Measurements from ENCODE around the gene PCED1B.

The PCED1B gene

GRCh38 chr12:47078733-47079467, 521 bp upstream of the PCED1B start:
- Mint-ChIP-seq H3K27me3 (no peaks in the 10 kb centered on the region), H3K4me1 (peaks cover 69% of the 10 kb centered on the region), H3K9me3 (no peaks in the 10 kb centered on the region), H3K4me3 (peak overlapping the region; percentile 90 to 98), H3K27ac (peak overlapping the region; percentile 91 to 98)
- peak; percentile 62 for ATAC-seq
- DNase-seq = peak; percentile 31 to 49

- Mint-ChIP-seq H3K27me3 (no peaks in the 10 kb centered on the region), H3K9me3 (no peaks in the 10 kb centered on the region), H3K27ac (peak overlapping the region; percentile 43 to 77), H3K4me1 (peaks cover 79% of the 10 kb centered on the region), H3K4me3 (peak overlapping the region; percentile 90 to 91)
- DNase-seq = peak; percentile 49 to 52
- ATAC-seq = peak; percentile 48
Observed at GRCh38 chr12:47079981-47080724, 732 bp downstream of the PCED1B start.

- ATAC-seq = peak; percentile 50
- peak overlapping the region; percentile 43 to 77 for H3K27ac Mint-ChIP-seq
- no peaks in the 10 kb centered on the region for H3K27me3 Mint-ChIP-seq
- H3K4me3 Mint-ChIP-seq = peak overlapping the region; percentile 90 to 91
- DNase-seq = peak; percentile 47 to 56
- peaks cover 79% of the 10 kb centered on the region for H3K4me1 Mint-ChIP-seq
- H3K9me3 Mint-ChIP-seq = no peaks in the 10 kb centered on the region
Observed at GRCh38 chr12:47080725-47081502, 1.5 kb downstream of the PCED1B start.

GRCh38 chr12:47082283-47082682, 2.9 kb downstream of the PCED1B start:
- H3K4me1 Mint-ChIP-seq = peaks cover 69% of the 10 kb centered on the region

GRCh38 chr12:47082796-47083621, 3.6 kb downstream of the PCED1B start:
- Mint-ChIP-seq H3K27me3 (no peaks in the 10 kb centered on the region), H3K27ac (no peak overlapping the region), H3K4me3 (peak overlapping the region in 1 of 2 donors; percentile 31), H3K4me1 (peaks cover 62% of the 10 kb centered on the region), H3K9me3 (no peaks in the 10 kb centered on the region)
- DNase-seq = no peak
- no peak for ATAC-seq

More at GRCh38 chr12:47082283-47082682, 2.9 kb downstream of the PCED1B start:
- no peak for DNase-seq
- Mint-ChIP-seq H3K9me3 (no peaks in the 10 kb centered on the region), H3K4me3 (peak overlapping the region in 1 of 2 donors; percentile 7), H3K27me3 (no peaks in the 10 kb centered on the region), H3K27ac (no peak overlapping the region)
- ATAC-seq = no peak

GRCh38 chr12:47084172-47084571, 4.8 kb downstream of the PCED1B start:
- no peaks in the 10 kb centered on the region for H3K27me3 Mint-ChIP-seq
- ATAC-seq (no peak), DNase-seq (no peak)
- no peaks in the 10 kb centered on the region for H3K9me3 Mint-ChIP-seq
- peaks cover 54% of the 10 kb centered on the region for H3K4me1 Mint-ChIP-seq
- H3K27ac Mint-ChIP-seq = peak overlapping the region; percentile 7 to 9
- peak overlapping the region; percentile 18 to 31 for H3K4me3 Mint-ChIP-seq

- Mint-ChIP-seq H3K27ac (peak overlapping the region in 1 of 2 donors; percentile 85), H3K4me1 (peaks cover 53% of the 10 kb centered on the region), H3K4me3 (peak overlapping the region; percentile 56 to 57), H3K9me3 (peaks cover 5 to 9% of the 10 kb centered on the region in 2 donors), H3K27me3 (no peaks in the 10 kb centered on the region)
- ATAC-seq (peak; percentile 89), DNase-seq (peak; percentile 22 to 44)
Observed at GRCh38 chr12:47085815-47086252, 6.4 kb downstream of the PCED1B start.

- DNase-seq (no peak), ATAC-seq (no peak)
- no peak overlapping the region for H3K4me3 Mint-ChIP-seq
- H3K27ac Mint-ChIP-seq = no peak overlapping the region
- peaks cover 46% of the 10 kb centered on the region for H3K4me1 Mint-ChIP-seq
- H3K9me3 Mint-ChIP-seq = peaks cover 5 to 10% of the 10 kb centered on the region in 2 donors
- no peaks in the 10 kb centered on the region for H3K27me3 Mint-ChIP-seq
Observed at GRCh38 chr12:47087088-47087688, 7.8 kb downstream of the PCED1B start.

- Mint-ChIP-seq H3K4me1 (peaks cover 35% of the 10 kb centered on the region), H3K9me3 (peaks cover 5 to 10% of the 10 kb centered on the region in 2 donors), H3K27ac (no peak overlapping the region), H3K27me3 (no peaks in the 10 kb centered on the region), H3K4me3 (no peak overlapping the region)
- no peak for ATAC-seq
- no peak for DNase-seq
Observed at GRCh38 chr12:47088021-47088944, 8.9 kb downstream of the PCED1B start.

- no peak for DNase-seq
- no peak overlapping the region for H3K4me3 Mint-ChIP-seq
- H3K27me3 Mint-ChIP-seq = no peaks in the 10 kb centered on the region
- no peak for ATAC-seq
- peaks cover 5 to 10% of the 10 kb centered on the region in 2 donors for H3K9me3 Mint-ChIP-seq
- H3K4me1 Mint-ChIP-seq = peaks cover 30% of the 10 kb centered on the region
- no peak overlapping the region for H3K27ac Mint-ChIP-seq
Observed at GRCh38 chr12:47091009-47091408, 11.6 kb downstream of the PCED1B start.

- Mint-ChIP-seq H3K27ac (peak overlapping the region; percentile 2 to 82), H3K27me3 (no peaks in the 10 kb centered on the region), H3K4me1 (peaks cover 29% of the 10 kb centered on the region), H3K9me3 (peaks cover 5 to 10% of the 10 kb centered on the region in 2 donors), H3K4me3 (peak overlapping the region; percentile 38 to 73)
- DNase-seq (no peak), ATAC-seq (no peak)
Observed at GRCh38 chr12:47094804-47095203, 15.4 kb downstream of the PCED1B start.

GRCh38 chr12:47095446-47096236, 16.2 kb downstream of the PCED1B start:
- H3K4me1 Mint-ChIP-seq = peaks cover 29% of the 10 kb centered on the region
- DNase-seq (no peak), ATAC-seq (no peak)
- peaks cover 0 to 3% of the 10 kb centered on the region in 2 donors for H3K9me3 Mint-ChIP-seq
- H3K27me3 Mint-ChIP-seq = no peaks in the 10 kb centered on the region
- peak overlapping the region; percentile 4 to 73 for H3K4me3 Mint-ChIP-seq
- peak overlapping the region in 1 of 2 donors; percentile 94 for H3K27ac Mint-ChIP-seq

Measured in stimulated activated naive CD8-positive, alpha-beta T cell treated with anti-CD3 and anti-CD28 coated beads, Interleukin-15, amount 100 ng/mL, for 72 hours (primary cell).